Frontal cortex (tissue), 4 donors: ENCODE results near the gene ZDHHC18. TPM values are rescaled to one million over a fixed set of nuclear protein-coding genes. Genes with fewer than 3 reads are reported as not detected.

Experiments used
- DNase-seq, 2 donors: peaks; one replicate each; pipeline ENCODE4 v3.0.0; 2012; ENCODE audit warnings: low spot score in 2 of 2
- FAIRE-seq: peaks from 2 replicates; lab custom pipeline; 2012; peaks lifted over from hg19 to GRCh38; lab: Jason Lieb, UNC
- small RNA-seq: library from RNA; depleted of rRNA; stranded (forward); fragments of <200 nt; gene quantifications from one replicate; pipeline ENCODE3, GENCODE V24; 2014
- total RNA-seq: library from RNA; depleted of rRNA; stranded (reverse); fragments of >200 nt; gene quantifications from one replicate; pipeline ENCODE4 v1.2.3, GENCODE V29; 2014
- donor health status: control.
- donor health status: control.
- donor health status: control.

ZDHHC18 gene
- total RNA-seq, 1 donor from 2014 or later = 5.7 TPM

- DNase-seq (no peak), FAIRE-seq (no peak)
These were observed 60.6 kb downstream of the ZDHHC18 start for GRCh38 chr1:26887125-26887524.

- FAIRE-seq (no peak), DNase-seq (no peak)
These were observed 61.7 kb downstream of the ZDHHC18 start for GRCh38 chr1:26888231-26888630.

GRCh38 chr1:26889551-26890466, 63.3 kb downstream of the ZDHHC18 start, which contains the start of gene GPN2:
Gene GPN2, minus strand, starts transcription at chr1:26890283. Its CDS starts 187 bp downstream, at chr1:26890096.
- FAIRE-seq (no peak), DNase-seq (peak; percentile 88 to 92)

- FAIRE-seq = no peak
- no peak for DNase-seq
These were observed 63.9 kb downstream of the ZDHHC18 start for GRCh38 chr1:26890467-26890796.

GRCh38 chr1:26894263-26894662, 67.8 kb downstream of the ZDHHC18 start:
- DNase-seq (no peak), FAIRE-seq (no peak)

GRCh38 chr1:26897351-26897750, 70.9 kb downstream of the ZDHHC18 start:
- no peak for DNase-seq
- no peak for FAIRE-seq

GRCh38 chr1:26900001-26900814, 73.7 kb downstream of the ZDHHC18 start, which contains the start of gene GPATCH3:
Gene GPATCH3, minus strand, starts transcription at chr1:26900467. Its CDS starts 25 bp downstream, at chr1:26900442.
- FAIRE-seq (no peak), DNase-seq (peak; percentile 78 to 89)

- DNase-seq (no peak), FAIRE-seq (no peak)
These were observed 74.5 kb downstream of the ZDHHC18 start for GRCh38 chr1:26900815-26901511.

Small RNA genes within 50 kb of the gene (small RNA-seq; reads per million reads assigned to genes)
- gene RN7SL165P = not detected

Other genes with a start within 250 kb of the ZDHHC18 start
- 17.1 TPM for gene ARID1A, start 130.7 kb upstream of the ZDHHC18 start, total RNA-seq
- gene PIGV, start 38.7 kb upstream of the ZDHHC18 start, total RNA-seq = 4.5 TPM
- under 0.01 TPM for gene SFN, start 36.5 kb downstream of the ZDHHC18 start, total RNA-seq
- 8.6 TPM for gene GPN2, start 63.6 kb downstream of the ZDHHC18 start, total RNA-seq
- 9.8 TPM for gene GPATCH3, start 73.8 kb downstream of the ZDHHC18 start, total RNA-seq
- not detected for gene NR0B2, start 87.3 kb downstream of the ZDHHC18 start, total RNA-seq
- 17.1 TPM for gene NUDC, start 95.1 kb downstream of the ZDHHC18 start, total RNA-seq
- gene KDF1, start 133.8 kb downstream of the ZDHHC18 start, total RNA-seq = not detected
- 16.7 TPM for gene TRNP1, start 167.0 kb downstream of the ZDHHC18 start, total RNA-seq
- not detected for gene TENT5B, start 186.2 kb downstream of the ZDHHC18 start, total RNA-seq